Measurements from ENCODE around the gene ADAMTS17. TPM values are rescaled to one million over a fixed set of nuclear protein-coding genes. Genes with fewer than 3 reads are reported as not detected.
"Not testable (repeated sequence)": the region's sequence is repeated elsewhere in the genome, so short reads cannot be mapped to it uniquely, and the experiment has no call there.

Gene ADAMTS17
- total RNA-seq, 1 donor from 2014 or later = under 0.01 TPM

DNA sequence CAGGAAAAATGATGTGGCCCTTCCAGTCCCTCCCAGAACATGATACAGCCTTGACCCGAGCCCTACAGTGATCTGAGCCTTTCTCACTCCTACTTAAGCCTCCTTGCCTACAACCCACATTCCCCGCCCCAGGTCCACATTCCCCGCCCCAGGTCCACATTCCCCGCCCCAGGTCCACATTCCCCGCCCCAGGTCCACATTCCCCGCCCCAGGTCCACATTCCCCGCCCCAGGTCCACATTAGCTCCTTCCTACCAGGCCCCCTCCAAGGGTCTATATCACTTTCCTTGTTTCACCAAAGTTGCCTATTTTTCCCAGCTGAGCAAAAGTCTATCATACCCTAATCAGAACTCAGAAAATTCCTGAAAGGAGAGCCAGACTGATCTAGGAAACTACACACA is 2.3 kb downstream of the ADAMTS17 start:
- not testable (repeated sequence) for DNase-seq (ENCODE audit: low read depth in 2 of 2)

DNA sequence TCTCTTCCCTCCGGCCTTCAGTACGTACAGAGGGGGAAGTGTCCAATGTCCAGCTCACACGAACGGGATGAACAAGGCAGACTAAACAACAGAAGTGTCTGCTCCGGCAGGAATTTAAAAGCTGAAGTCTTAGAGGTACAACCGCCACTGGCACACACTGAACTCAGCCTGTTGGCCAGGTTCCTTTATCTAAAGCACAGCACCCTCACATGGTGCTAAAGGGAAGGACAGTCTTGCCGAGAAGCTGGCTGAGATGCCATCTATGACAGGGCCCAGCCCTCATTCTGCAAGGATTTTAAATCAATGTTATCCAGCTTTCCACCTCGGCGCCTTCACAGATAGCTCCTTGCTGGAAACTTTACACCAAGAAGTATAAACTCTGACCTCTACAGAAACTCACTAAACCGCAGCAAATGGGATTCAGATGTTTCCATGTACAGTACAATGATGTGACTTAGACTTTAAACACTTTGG is 2.8 kb downstream of the ADAMTS17 start:
- DNase-seq (ENCODE audit: low read depth in 2 of 2) = peak; percentile 15 to 52

DNA sequence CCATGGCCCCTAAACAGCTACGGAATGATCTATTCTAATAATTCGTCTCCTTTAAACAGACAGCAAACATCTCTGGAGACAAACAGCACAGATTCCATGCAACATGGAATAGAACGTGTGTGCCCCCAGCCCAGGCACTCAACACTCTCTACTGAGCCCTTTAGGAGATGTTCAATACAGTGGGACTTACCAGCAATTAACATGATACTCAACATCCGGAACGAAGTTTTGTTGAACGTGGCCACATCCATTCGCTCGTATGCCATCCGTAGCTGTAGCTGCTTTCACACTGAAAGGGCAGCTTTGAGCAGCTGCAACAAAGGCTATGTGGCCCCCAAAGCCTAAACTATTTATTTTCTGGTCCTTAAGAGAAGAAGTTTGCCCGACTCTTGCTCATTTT is 3.5 kb downstream of the ADAMTS17 start:
- no peak for DNase-seq (ENCODE audit: low read depth in 2 of 2)

DNA sequence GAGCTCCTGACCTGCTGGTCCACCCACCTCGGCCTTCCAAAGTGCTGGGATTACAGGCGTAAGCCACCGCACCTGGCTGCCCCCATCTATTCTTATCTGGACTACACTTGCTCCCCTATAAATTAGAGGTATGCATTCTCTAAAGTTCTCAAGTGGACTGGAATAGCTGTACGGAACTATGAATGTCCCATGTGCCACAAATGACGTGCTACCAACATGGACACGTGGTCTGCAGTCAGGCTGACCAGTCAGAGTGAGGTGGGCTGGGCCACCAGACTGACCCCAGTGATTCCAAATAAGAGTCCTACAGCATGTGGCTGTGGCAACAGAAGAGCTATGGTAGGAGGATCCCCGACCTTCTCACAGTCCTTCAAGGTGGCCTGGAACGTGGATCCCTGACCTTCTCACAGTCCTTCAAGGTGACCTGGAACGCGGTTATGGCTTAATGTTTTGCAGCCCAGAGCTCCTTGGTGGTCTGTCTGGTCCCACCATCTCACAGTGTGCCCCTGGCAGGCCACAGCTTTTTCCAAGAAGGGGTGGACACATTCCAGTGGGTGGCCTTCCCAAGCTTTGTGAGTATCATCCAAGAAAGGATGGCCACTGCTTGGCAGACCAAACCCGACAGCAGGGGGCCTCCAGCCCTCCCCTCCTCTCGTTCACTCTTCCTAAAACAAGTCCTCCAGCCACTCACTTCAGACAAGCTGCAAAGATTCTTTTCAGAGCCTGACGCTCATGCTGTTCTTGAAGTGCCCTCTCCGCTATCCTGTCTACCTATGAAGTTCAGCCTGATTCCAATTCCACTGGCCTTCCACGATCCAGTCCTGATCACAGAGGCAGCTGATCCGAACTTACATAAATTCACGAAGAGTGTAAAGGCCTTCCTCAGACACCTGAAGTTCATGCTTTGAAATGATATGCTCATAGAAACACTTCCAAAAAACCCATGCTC is 4.4 kb downstream of the ADAMTS17 start:
- DNase-seq (ENCODE audit: low read depth in 2 of 2) = no peak

DNA sequence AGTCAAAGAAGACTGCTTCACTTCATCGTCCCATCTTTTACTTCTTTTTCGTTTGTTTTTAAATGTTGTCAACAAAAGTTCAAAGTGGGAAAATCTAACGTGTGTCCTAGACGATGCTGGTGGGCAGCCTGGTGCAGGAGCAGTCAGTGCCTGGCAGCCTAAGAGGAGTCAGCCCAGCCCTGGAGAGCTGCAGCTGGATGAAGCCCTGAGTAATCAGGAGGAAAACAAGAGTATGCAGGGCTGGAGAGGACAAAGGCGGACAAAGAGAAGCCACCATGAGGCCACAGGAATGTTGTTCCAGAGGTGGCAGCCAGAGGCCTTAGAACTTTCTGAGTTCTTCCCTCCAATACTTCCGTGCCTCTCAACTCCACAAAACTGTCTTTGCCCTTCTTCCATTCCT is 5.7 kb downstream of the ADAMTS17 start:
- no peak for DNase-seq (ENCODE audit: low read depth in 2 of 2)

DNA sequence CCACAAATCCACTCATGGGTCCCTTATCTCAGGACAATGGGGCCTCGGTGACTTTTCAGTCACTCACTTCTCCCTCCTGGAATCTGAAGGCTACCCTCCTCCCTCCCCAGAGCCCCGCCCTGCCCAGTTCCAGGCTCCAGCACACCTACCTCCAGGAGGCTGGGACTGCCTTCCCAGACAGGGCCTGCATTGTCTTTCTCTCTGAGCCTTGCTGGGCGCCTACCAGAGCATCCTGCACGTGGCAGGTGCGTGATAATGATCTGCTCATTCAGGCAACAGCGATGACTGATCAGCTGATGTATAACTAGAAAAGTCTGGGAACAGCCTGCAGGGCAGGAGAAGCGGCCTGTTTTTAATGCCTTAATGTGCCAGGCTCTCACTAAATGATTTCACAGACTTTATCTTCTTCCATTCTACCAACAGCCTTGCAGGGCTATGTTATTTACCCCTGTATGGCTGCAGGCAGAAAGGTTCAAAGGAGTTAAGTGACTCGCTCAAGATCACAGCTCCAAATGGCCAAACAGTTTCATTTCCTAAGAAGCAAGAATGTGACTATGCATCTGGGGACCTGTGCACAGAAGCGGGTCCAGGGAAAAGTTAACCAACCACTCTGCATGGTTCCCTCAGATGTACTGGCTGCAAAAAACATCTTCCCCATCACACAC is 6.3 kb downstream of the ADAMTS17 start:
- no peak for DNase-seq (ENCODE audit: low read depth in 2 of 2)

DNA sequence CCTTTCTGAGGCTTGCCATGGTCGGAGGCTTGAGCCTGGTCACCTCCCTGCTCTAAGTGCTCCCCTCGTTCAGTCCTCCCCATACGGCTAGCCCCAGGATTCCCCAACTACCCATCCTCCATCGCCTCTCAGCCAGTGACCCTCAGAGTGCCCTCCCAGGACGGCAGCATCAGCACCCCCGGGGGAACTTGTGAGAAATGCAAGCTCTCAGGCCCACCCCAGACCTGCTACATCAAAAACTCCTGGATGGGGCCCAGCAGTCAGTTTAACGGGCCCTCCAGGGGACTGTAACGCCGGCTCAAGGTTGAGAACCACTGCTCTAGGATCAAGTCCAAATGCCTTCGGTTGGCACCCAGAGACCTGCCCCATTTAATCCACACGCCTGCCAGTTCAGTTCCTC is 6.9 kb downstream of the ADAMTS17 start:
- no peak for DNase-seq (ENCODE audit: low read depth in 2 of 2)

DNA sequence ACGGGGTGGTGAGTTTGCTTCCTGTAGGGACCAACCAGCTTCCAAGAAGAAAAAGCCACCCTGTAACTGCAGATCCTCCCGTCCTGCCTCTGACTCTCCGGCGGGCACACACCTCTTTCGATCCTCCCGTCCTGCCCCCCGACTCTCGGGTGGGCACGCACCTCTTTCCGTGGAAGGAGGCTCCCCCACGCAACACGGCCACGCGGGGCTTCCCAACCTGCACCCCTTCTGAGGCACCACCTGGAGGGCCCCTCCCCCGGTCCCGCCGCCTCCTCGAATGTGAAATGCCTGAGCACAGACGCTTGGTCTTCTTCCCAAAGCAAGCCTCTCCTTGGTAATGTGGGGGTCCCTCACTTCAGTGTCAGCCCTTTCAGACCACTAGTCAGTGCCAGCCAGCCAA is 7.3 kb downstream of the ADAMTS17 start:
- no peak for DNase-seq (ENCODE audit: low read depth in 2 of 2)

DNA sequence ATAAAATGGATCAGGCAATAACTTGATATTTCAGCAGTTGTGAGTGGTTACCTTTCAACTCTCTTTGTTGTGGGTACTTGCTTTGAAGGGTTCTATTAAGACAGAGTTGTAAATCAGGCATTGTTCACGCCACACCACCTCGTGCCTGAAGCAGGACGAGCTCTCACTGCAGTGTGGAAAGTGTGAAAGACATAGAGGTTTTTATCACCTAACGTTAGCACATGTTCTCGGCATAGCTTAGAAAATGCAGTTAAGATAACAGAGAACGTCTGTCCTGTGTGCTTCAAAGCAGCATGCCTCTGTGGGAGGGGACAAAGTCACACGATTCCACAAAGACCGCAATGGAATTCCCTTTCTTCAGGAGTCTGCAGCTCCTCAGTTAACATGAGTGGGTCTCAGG is 7.8 kb downstream of the ADAMTS17 start:
- no peak for DNase-seq (ENCODE audit: low read depth in 2 of 2)

DNA sequence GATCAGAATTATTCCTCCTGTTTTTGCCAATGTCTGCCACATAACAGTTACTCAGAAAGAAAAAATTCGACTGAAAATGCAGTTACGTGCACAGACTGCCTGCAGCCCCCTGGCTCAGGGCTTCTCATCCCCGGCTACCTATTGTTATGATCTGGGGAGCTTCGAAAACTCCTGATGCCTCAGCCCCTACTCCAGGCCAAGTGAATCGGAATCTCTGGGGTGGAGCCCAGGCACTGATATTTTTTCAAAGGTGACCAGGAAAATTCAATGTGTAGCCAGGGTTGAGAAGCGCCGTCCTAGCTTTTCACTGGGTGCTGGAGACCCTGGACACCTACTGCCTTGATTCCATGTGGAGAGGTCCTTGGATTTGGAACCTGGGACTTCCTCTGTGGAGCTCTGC is 8.5 kb downstream of the ADAMTS17 start:
- DNase-seq (ENCODE audit: low read depth in 2 of 2) = no peak

DNA sequence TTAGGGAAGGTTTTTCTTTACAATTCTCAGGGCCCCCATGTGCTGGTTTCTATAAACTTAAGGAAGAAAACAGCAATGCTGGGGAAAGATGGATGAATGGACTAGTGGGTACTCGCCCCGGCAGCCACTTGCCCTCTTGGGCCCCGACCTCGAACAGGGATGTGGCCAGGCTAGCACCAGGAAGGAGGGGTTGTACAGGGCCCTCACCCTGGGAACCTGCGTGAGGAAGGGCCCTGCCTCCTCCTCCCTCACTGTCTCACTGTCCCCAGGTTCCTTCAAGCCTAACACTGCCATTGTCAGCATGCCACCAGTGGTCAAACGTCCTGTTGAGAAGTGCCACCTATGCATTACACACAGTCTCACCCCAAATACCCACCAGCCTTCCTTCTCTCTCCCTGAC is 9.1 kb downstream of the ADAMTS17 start:
- no peak for DNase-seq (ENCODE audit: low read depth in 2 of 2)

DNA sequence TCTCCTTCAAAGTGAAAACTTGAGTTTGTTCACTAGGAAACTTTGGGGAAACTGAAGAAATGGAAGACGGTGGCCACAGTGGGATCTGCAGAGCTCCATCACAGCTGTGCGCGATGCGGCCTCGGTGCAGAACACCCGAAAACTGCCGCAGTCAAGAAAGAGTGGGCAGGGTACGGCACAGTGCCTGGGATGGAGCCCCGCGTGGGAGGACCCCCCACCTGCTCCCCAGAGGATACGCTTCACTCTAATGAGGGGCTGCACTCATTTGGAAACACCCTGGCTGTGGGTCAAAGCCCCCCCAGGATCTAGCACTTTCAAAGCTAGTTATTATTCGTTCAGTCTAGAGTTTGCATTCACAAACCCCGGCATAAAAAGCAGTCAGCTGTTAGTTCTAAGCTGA is 9.5 kb downstream of the ADAMTS17 start:
- DNase-seq (ENCODE audit: low read depth in 2 of 2) = no peak

DNA sequence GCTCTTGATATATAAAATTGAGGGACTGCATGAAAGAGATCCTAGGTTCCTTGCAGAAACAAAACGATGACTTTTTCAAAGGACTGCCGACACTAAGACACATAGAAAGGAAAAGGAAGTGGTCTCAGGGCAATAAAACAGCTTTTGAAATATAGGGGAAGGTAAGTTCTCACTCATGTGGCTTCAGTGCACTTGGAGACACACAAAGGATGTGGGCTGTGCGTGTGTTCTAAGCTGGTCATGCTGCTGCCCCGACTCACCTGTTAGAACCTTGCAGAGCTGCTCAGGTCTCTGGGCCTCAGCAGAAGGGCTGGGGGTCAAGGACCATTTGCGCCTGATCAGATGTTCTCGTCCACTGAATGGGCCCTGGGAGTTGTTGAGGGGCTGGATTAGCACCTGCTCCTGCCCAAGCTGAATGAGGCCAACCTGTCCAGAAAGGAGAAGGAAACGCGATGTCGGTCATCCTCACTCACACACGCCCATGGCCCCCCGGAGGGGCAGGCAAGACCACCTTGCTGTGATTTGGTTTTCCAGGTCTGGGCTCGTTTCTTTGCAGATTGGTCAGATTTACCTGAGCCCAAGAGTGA is 11.1 kb downstream of the ADAMTS17 start:
- DNase-seq (ENCODE audit: low read depth in 2 of 2) = no peak

DNA sequence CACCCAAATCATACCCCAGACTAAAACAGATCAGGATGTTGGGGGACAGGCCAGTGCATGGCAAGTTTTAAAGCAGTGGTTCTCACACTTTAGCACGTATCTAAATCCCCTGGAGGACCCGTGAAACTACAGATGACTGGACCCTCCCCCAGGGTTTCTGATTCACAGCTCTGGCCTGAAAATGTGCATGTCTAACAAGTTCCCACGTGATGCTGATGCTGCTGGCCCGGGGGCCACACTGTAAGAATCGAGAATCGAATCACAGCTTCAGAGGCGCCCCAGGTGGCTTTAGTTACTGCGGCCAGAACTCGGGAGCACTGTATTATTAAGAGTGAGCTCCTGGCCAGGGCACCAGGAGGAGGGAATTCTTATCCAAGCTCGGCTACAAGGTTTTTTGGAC is 11.6 kb downstream of the ADAMTS17 start:
- DNase-seq (ENCODE audit: low read depth in 2 of 2) = no peak

DNA sequence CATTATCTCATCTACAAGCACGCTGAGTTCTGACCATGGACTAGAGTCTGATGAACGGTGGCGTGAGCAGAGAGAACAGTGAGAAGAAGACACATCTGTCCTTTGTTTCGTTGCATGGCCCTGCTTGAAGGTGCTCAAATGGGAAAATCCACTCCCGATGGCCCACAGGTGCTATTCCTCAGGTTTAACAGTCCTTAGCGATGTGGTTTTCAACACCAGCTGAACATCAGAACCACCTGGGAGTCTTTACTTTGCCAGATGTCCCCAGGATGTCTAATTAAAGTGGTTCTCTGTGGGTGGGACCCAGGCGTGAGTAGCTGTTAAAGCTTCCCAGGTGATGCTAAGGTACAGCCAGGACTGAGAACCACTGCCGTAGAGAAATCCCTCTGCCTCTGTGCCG is 13.0 kb downstream of the ADAMTS17 start:
- no peak for DNase-seq (ENCODE audit: low read depth in 2 of 2)

DNA sequence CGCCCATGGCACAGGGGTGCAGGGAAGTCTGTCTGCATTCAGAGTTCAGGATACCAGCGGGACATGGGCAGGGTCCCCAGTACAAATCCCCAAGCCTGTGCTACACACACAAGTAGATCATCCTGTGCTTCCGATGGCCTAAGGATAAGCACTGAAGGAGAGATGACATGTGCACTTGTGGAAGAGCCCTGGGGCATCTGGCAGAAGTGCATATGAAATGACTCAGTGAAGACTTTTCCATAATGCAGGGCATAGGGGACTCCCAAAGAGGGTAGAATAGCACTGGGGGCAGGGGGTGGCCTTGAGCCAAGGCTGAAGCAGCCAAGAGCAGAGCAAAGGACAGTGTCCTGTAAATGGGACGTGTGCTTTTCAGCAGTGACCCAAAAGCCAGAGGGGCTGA is 22.9 kb downstream of the ADAMTS17 start:
- no peak for DNase-seq (ENCODE audit: low read depth in 2 of 2)

DNA sequence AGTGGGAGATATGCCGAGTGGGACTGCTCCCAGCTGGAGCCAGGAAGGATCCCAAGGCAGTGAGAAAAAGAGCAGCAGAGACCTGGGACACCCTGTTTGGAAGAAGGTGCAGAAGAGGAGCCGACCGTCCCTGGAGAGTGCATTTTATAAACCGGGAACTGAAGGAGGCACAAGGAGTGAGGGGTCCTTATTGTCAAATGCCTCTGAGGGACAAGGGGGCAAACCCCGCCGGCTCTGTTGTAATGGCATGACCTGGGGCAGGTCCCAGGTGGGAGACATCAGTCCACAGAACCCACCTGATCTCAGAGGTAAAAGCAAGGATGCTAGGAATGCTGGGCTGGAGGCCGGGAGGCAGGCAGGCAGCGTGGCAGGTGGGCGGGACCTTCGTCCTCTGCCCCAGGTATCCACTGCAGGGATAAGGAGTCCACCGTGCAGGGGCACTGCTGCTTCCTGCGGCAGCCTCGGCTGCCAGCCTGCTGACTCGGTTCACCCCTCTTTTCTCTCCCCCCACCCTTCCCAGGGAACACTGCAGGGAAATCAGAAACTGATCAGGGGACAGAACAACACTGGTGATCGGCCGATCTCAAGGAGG is 26.9 kb downstream of the ADAMTS17 start:
- no peak for DNase-seq (ENCODE audit: low read depth in 2 of 2)

DNA sequence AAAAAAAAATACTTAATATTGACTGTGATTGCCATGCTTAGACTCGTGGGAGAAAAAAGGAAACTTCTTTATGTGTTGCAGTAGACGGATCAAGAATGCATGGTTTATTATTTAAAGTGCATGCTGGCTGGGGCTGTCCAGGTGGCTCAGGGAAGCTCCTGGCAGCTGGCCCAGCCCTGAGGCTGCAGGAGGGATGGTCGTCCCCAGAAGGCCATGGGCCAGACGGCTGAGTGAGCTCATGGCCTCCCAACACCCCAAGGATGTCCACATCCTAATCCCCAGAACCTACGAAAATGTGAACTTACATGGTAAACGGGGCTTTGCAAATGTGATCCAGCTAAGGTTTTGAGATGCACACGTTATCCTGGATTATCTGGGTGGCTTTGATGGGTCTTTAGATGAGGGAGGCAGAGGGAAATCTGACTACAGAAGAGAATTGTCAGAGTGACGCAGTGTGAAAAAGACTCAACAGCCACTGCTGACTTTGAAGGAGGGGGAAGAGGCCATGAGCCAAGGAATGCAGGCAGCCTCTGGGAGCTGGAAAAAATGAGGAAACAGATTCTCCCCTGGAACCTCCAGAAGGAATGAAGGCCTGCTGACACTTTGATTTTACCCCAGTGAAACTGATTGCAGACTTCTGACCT is 29.8 kb downstream of the ADAMTS17 start:
- DNase-seq (ENCODE audit: low read depth in 2 of 2) = no peak

DNA sequence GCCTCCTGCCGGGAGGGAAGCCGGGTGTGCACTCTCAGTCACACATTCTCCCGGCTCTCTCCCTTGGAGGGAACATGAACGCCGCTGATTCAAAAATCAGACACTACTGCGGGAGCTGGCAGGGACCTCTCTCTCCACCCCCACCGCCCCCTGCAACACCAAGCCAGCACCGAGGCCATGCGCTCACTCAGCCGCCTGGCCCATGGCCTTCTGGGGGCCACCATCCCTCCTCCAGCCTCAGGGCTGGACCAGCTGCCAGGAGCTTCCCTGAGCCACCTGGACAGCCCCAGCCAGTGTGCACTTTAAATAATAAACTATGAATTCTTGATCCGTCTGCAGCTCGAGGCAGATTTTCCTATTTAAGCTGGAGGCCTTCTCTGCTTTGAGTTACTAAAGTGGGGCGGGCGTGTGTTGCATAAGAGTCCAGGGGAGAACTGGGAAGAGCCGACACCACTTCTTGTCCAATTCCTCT is 30.6 kb downstream of the ADAMTS17 start:
- no peak for DNase-seq (ENCODE audit: low read depth in 2 of 2)

DNA sequence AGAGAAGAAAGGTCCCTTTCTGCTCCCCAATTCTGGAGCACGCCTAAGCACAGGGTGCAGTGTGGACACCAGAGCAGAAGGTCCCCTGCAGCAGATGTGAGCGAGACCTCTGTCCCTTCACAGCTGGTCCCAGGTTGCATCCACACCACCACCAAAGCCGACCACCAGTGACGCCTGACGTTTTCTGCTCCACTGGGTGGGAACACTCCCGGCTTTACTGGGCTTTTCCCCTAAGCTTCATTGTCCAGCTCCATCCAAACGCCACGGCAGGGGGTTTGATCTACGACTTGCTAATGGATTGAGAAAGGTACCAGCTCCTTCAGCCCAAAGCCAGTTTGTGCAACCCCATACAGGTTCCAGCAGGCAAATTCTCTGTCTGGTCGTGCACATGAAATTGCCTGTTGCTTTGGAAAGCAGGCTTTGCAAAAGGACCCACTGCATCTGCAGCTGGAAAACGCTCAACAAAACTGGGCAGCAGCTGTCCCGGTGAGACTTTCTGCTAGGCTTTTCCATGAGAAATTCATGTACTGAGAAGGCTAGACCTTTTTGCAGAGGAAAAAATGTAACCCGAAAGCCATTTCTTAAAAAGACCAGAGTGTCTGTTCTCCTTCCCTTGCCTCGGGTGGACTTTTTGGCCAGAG is 31.1 kb downstream of the ADAMTS17 start:
- no peak for DNase-seq (ENCODE audit: low read depth in 2 of 2)

DNA sequence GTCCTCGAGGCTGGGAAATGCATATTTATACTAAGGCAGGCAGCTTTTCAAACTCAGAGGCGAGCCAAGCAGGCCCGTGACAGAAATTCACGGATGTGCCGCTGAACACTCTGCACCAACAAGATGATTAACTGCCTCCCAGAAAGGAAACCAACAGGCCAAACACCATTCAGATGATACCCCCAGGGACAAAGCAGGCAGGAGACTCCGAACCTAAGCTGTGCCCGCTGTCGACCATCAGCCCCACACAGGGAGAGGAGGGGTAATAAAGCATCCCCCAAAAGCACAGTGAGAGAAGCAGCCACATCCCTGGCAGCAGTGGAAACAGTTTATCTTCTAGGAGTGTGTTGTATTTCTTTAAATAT is 31.8 kb downstream of the ADAMTS17 start:
- DNase-seq (ENCODE audit: low read depth in 2 of 2) = no peak
